AG04450 (cell line): ENCODE measurements around the gene NIPSNAP2. TPM values are rescaled to one million over a fixed set of nuclear protein-coding genes. Genes with fewer than 3 reads are reported as not detected.
"Not testable (repeated sequence)": the region's sequence is repeated elsewhere in the genome, so short reads cannot be mapped to it uniquely, and the experiment has no call there.

ENCODE experiments used
- CTCF ChIA-PET: fragments of 300-600, 350-600 bp; formaldehyde crosslinking; extraction: SDS; loops from one replicate; lab custom pipeline; 2022; ENCODE audit warnings: antibody characterized with exemption, inconsistent platforms; lab: Charles Lee
- POLR2A ChIA-PET: fragments of 350-600 bp; formaldehyde crosslinking; extraction: SDS; loops from one replicate; lab custom pipeline; 2021; ENCODE audit warnings: antibody characterized with exemption, inconsistent platforms; lab: Yijun Ruan, JAX
- DNase-seq: peaks from one replicate; pipeline ENCODE4 v3.0.0-alpha.2; 2011; ENCODE audit warnings: low read depth, low spot score
- H3K27ac ChIP-seq: one replicate; pipeline ENCODE4 v1.5.1; 2012; ENCODE audit warnings: low read depth, low read length, control low read depth
- H3K27me3 ChIP-seq: one replicate; pipeline ENCODE4 v1.6.0; 2012; ENCODE audit warnings: low read length; ENCODE audit not compliant: control insufficient read depth, insufficient read depth
- H3K4me3 ChIP-seq: 2 replicates; pipeline ENCODE4 v1.5.1; 2011; ENCODE audit warnings: mild to moderate bottlenecking, low read depth, low read length, control low read depth
- H3K9me3 ChIP-seq: 2 replicates; pipeline ENCODE4 v1.5.1; 2012; ENCODE audit warnings: low read length; ENCODE audit not compliant: control insufficient read depth, insufficient read depth
- CTCF ChIP-seq: IDR thresholded peaks from 2 replicates; pipeline ENCODE4 v1.5.1; 2011; ENCODE audit warnings: low read depth, low read length, control low read depth, inconsistent platforms
- polyA plus RNA-seq: library from polyadenylated mRNA; depleted of rRNA; stranded (reverse); fragments of >200 nt; gene quantifications from 2 replicates; pipeline ENCODE4 v1.2.3, GENCODE V29; 2011

Gene NIPSNAP2
- polyA plus RNA-seq, 1 experiment = 90.6 TPM

DNA sequence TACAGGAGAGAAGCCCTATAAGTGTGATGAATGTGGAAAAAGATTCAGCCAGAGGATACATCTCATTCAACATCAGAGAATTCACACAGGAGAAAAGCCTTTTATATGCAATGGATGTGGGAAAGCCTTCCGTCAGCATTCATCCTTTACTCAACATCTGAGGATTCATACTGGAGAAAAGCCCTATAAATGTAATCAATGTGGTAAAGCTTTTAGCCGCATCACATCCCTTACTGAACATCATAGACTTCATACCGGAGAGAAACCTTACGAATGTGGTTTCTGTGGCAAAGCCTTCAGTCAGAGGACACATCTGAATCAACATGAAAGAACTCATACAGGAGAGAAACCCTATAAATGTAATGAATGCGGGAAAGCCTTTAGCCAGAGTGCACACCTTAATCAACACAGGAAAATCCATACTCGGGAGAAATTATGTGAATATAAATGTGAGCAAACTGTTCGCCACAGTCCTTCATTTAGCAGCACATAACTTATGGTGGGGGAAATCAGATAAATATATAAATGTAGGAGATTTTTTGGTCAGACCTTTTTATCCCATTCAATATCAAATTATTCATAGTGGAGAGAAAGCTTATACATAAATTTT lies 24.8 kb upstream of the NIPSNAP2 start:
- no peak overlapping the region for H3K4me3 ChIP-seq
- no peak overlapping the region for H3K27ac ChIP-seq
- no peaks in the 10 kb centered on the region for H3K27me3 ChIP-seq
- peaks cover 49% of the 10 kb centered on the region for H3K9me3 ChIP-seq
- no peak for TF ChIP-seq CTCF
- POLR2A ChIA-PET = no interaction called here
- CTCF ChIA-PET = no interaction called here
- no peak for DNase-seq

DNA sequence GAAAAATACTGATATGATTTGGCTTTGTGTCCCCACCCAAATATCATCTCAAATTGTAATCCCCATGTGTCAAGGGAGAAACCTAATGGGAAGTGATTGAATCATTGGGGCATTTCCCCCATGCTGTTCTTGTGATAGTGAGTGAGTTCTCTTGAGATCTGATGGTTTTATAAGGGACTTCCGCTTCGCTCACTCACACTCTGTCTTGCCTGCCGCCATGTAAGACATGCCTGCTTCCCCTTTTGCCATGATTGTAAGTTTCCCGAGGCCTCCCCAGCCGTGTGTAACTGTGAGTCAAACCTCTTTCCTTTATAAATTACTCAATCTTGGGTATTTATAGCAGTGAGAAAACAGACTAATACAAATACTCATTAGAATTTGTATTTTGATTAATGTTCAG lies 17.8 kb upstream of the NIPSNAP2 start:
- POLR2A ChIA-PET = no interaction called here
- Histone ChIP-seq H3K27ac (no peak overlapping the region), H3K4me3 (no peak overlapping the region), H3K9me3 (peaks cover 8% of the 10 kb centered on the region), H3K27me3 (no peaks in the 10 kb centered on the region)
- DNase-seq = no peak
- CTCF ChIA-PET = no interaction called here
- no peak for TF ChIP-seq CTCF

DNA sequence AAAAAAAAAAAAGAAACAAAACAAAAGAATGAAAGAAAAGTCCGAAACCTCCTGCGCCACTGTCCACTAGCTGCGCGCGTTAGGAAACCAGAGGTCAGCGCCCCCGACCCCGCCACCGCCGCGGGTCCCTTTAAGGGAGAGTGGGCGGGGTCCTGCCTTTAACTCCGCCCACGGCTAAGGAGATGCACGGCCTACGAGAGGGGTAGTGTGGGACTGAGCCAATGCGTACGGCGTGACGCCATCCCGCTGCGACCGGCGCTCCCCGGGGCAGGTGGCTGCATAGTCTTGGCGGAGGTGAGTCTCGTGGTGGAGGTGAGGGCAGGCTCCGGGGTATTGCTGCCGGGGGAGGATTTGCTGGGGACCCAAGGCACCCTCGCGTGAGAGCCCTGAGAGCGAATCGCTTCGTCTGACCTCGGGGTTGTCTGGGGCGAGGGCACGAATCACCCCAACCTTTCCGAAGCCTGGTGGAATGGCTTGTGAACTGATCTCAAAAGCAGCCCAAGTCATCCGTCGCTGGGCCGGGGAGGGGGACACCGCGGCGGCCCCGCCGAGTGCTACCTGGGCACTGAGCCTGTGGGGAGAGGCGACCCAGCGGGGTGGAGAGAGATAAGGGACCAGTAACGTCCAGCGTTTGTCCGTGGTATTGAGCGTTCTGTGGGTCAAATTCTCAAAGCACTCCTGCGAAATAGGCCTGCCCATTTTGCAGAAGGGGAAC lies 12.6 kb upstream of the NIPSNAP2 start, which contains the start of gene MRPS17:
MRPS17 (plus strand) TSS at position 241 of the 715 bp plus-strand sequence. CDS start 1,319 bp downstream, outside the sequence.
- H3K27ac ChIP-seq = peak within 1 kb of the TSS; percentile 21
- no peaks in the 10 kb centered on the region for H3K27me3 ChIP-seq
- 0 out of 2 replicates have a peak, but pooled peaks have one; percentile 0 for TF ChIP-seq CTCF
- ChIA-PET CTCF (interaction anchor here (0.9 kb wide), 1 partner anchor 12 kb away, joined by 3 read pairs; no protein-coding TSS in a partner anchor), POLR2A (interaction anchor here (0.6 to 0.7 kb wide), 2 partner anchors 11 to 22 kb away, joined by 5 to 7 read pairs; no protein-coding TSS in a partner anchor)
- peak; percentile 37 for DNase-seq
- peaks cover 3% of the 10 kb centered on the region; the same call in 1 of the 2 replicates for H3K9me3 ChIP-seq
- peak within 1 kb of the TSS; percentile 97 for H3K4me3 ChIP-seq

GRCh38 chr7:55952352-55952671 lies 12.1 kb upstream of the NIPSNAP2 start:
- POLR2A ChIA-PET, H3K9me3 ChIP-seq, H3K27me3 ChIP-seq, H3K27ac ChIP-seq, DNase-seq: not testable (repeated sequence)
- CTCF ChIA-PET = interaction anchor here (0.9 kb wide), 1 partner anchor 12 kb away, joined by 3 read pairs; no protein-coding TSS in a partner anchor
- peak overlapping the region; percentile 97 for H3K4me3 ChIP-seq

DNA sequence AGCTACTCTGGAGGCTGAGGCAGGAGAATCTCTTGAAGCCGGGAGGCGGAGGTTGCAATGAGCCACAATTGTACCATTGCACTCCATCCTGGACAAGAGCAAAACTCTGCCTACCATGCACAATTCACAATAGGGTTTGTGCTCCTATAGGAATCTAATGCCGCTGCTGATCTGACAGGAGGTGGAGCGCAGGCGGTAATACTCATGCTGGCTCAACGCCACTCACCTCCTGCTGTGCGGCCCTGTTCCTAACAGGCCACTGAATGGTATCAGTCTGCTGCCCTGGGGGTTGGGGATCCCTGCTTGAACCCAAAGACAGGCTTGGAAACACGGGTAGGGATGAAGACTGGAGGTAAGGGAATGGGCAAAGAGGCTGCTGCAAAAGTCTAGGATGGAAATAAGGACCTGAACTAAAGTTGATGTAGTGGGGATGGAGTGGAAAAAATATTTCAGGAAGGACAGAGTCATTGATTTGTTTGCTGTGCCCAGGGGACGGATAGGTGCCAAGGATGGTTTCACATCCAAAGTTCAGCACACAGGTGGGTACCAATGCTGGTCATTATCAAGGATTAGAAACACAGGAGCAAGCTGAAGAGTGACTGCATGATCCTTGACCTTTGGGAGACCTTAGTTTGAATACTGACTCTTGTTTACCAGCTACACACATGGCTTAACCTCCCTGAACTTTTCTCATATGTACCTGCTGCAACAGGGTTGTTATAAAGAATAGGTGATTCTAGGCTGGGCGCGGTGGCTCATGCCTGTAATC lies 10.5 kb upstream of the NIPSNAP2 start:
- POLR2A ChIA-PET = interaction anchor here (0.6 kb wide), 1 partner anchor 111 kb away, joined by 4 read pairs; no protein-coding TSS in a partner anchor
- TF ChIP-seq CTCF = no peak
- Histone ChIP-seq H3K9me3 (peaks cover 3% of the 10 kb centered on the region; the same call in 1 of the 2 replicates), H3K27ac (no peak overlapping the region), H3K27me3 (no peaks in the 10 kb centered on the region), H3K4me3 (no peak overlapping the region)
- no peak for DNase-seq
- CTCF ChIA-PET = interaction anchor here (0.9 to 3.1 kb wide), 2 partner anchors 10 to 674 kb away, joined by 3 to 25 read pairs; no protein-coding TSS in a partner anchor
